K562 (cell line): Measurements from ENCODE around the gene ZBTB49. TPM values are rescaled to one million over a fixed set of nuclear protein-coding genes. Genes with fewer than 3 reads are reported as not detected.
A peak's percentile ranks its signal among the peaks of the same experiment; 100 is the strongest.

Experiments
- ARID1B ChIP-seq: fragments of 450-650 bp; IDR thresholded peaks from 2 replicates; pipeline ENCODE4 v1.6.1; 2016; ENCODE audit warnings: antibody characterized with exemption, mild to moderate bottlenecking, inconsistent platforms
- BMI1 ChIP-seq: fragments of 150-350 bp; IDR thresholded peaks from 2 replicates; pipeline ENCODE4 v1.6.1; 2014; ENCODE audit warnings: low read length
- BRD4 ChIP-seq: fragments of 200-600 bp; sonication (generic); IDR thresholded peaks from 2 replicates; pipeline ENCODE4 v1.6.1; 2017; ENCODE audit warnings: inconsistent platforms
- CBX2 ChIP-seq: fragments of 200-600 bp; sonication (generic); IDR thresholded peaks from one replicate; pipeline ENCODE4 v1.6.1; 2012; ENCODE audit warnings: mild to moderate bottlenecking, low read length, inconsistent platforms; ENCODE audit not compliant: insufficient read depth, poor library complexity, severe bottlenecking
- DIDO1 ChIP-seq: fragments of 450-650 bp; IDR thresholded peaks from 2 replicates; pipeline ENCODE4 v1.6.1; 2016; ENCODE audit warnings: low read depth, missing biosample characterization, missing genetic modification characterization
- ELK3 ChIP-seq: fragments of 450-650 bp; formaldehyde crosslinking; IDR thresholded peaks from 2 replicates; pipeline ENCODE4 v1.4.0; 2020; ENCODE audit warnings: mild to moderate bottlenecking
- ETV6 ChIP-seq, 3 experiments: fragments of 150-350 bp in 1 of 3; sonication (generic) in 1 of 3; formaldehyde crosslinking in 1 of 3; IDR thresholded peaks; 2 replicates each; pipeline versions ENCODE4 v1.6.1 to v1.8.0; 2014 to 2022; ENCODE audit warnings: borderline replicate concordance in 2 of 3, low read depth in 2 of 3, antibody characterized with exemption in 1 of 3, low read length in 1 of 3, mild to moderate bottlenecking in 1 of 3, missing genetic modification reagents in 1 of 3
- HMGN3 ChIP-seq: IDR thresholded peaks from 2 replicates; pipeline ENCODE4 v1.6.1; 2011; ENCODE audit warnings: borderline replicate concordance, low read depth, mild to moderate bottlenecking, mixed read lengths, low read length; ENCODE audit not compliant: insufficient read length; ENCODE audit errors: extremely low read depth
- ID3 ChIP-seq, 2 experiments: fragments of 250-450 bp in 1 of 2; fragments of 450-650 bp in 1 of 2; sonication (Bioruptor Pico) in 1 of 2; IDR thresholded peaks; 2 replicates each; pipeline versions ENCODE4 v1.6.1 to v1.8.0; 2016 to 2021; ENCODE audit warnings: mild to moderate bottlenecking in 2 of 2, moderate library complexity in 2 of 2, missing compliant biosample characterization in 1 of 2, missing genetic modification characterization in 1 of 2
- ILK ChIP-seq: fragments of 450-650 bp; IDR thresholded peaks from 2 replicates; pipeline ENCODE4 v1.6.1; 2016; ENCODE audit warnings: missing genetic modification characterization, low read depth, mild to moderate bottlenecking, missing compliant biosample characterization, moderate library complexity, borderline replicate concordance
- KAT8 ChIP-seq: fragments of 450-650 bp; IDR thresholded peaks from 2 replicates; pipeline ENCODE4 v1.6.1; 2016; ENCODE audit warnings: low read depth, mild to moderate bottlenecking
- MTA3 ChIP-seq: fragments of 450-650 bp; formaldehyde crosslinking; IDR thresholded peaks from 2 replicates; pipeline ENCODE4 v1.6.1; 2017; ENCODE audit warnings: mild to moderate bottlenecking, borderline replicate concordance
- NCOA6 ChIP-seq: fragments of 450-650 bp; IDR thresholded peaks from 2 replicates; pipeline ENCODE4 v1.6.1; 2017; ENCODE audit warnings: mild to moderate bottlenecking
- NR2C1 ChIP-seq, 2 experiments: fragments of 450-650 bp; IDR thresholded peaks; 2 replicates each; pipeline ENCODE4 v1.6.1; 2017; ENCODE audit warnings: mild to moderate bottlenecking in 2 of 2, antibody characterized with exemption in 1 of 2, inconsistent platforms in 1 of 2, missing compliant biosample characterization in 1 of 2, missing genetic modification characterization in 1 of 2
- POU5F1 ChIP-seq: fragments of 150-350 bp; IDR thresholded peaks from 2 replicates; pipeline ENCODE4 v1.6.1; 2014; ENCODE audit warnings: borderline replicate concordance, low read length, low read depth, mild to moderate bottlenecking; ENCODE audit not compliant: partially characterized antibody
- PURB ChIP-seq: sonication (generic); formaldehyde crosslinking; IDR thresholded peaks from 2 replicates; pipeline ENCODE4 v1.9.0; 2021; ENCODE audit warnings: low read depth, mild to moderate bottlenecking, missing genetic modification reagents
- RBBP5 ChIP-seq: fragments of 200-600 bp; sonication (generic); IDR thresholded peaks from 2 replicates; pipeline ENCODE4 v1.6.1; 2012; ENCODE audit warnings: borderline replicate concordance, mild to moderate bottlenecking, low read length, control low read depth, inconsistent platforms; ENCODE audit not compliant: insufficient read depth, poor library complexity, severe bottlenecking
- SMARCC2 ChIP-seq: fragments of 450-650 bp; IDR thresholded peaks from 2 replicates; pipeline ENCODE4 v1.6.1; 2017; ENCODE audit warnings: antibody characterized with exemption, moderate library complexity, mild to moderate bottlenecking, low read depth
- TAF15 ChIP-seq: fragments of 200-400 bp; formaldehyde crosslinking; IDR thresholded peaks from 2 replicates; pipeline ENCODE4 v1.6.1; 2017; ENCODE audit warnings: mild to moderate bottlenecking, low read depth, low read length, moderate library complexity
- ZFX ChIP-seq: sonication (generic); formaldehyde crosslinking; IDR thresholded peaks from 2 replicates; pipeline ENCODE4 v1.8.0; 2022; ENCODE audit warnings: mild to moderate bottlenecking, missing genetic modification reagents, moderate library complexity
- ZNF431 ChIP-seq: sonication (generic); formaldehyde crosslinking; IDR thresholded peaks from 2 replicates; pipeline ENCODE4 v1.8.0; 2022; ENCODE audit warnings: mild to moderate bottlenecking, missing genetic modification reagents
- ZNF785 ChIP-seq: fragments of 250-450 bp; sonication (Bioruptor Pico); IDR thresholded peaks from 2 replicates; pipeline ENCODE4 v1.4.0; 2020; ENCODE audit warnings: mild to moderate bottlenecking
- polyA plus RNA-seq, 8 experiments: library from polyadenylated mRNA; depleted of rRNA in 4 of 8; stranded (reverse) in 5 of 8; unstranded in 3 of 8; fragments of >200 nt; fragmentation: Nextera tagmentation in 2 of 8; fragmentation: Illumina TruSeq in 1 of 8; extraction: Ambion mirVana in 2 of 8; extraction: Trizol in 1 of 8; gene quantifications; 2 replicates each; pipeline versions ENCODE4 v1.2.1 to v1.2.3, GENCODE V29; 2011 to 2014; ENCODE audit warnings: inconsistent platforms in 1 of 8, missing spikeins in 1 of 8
- total RNA-seq, 7 experiments: library from RNA; depleted of rRNA in 6 of 7; stranded (reverse); fragments of >200 nt in 6 of 7; fragmentation: Illumina TruSeq in 2 of 7; extraction: Trizol in 2 of 7; gene quantifications; 2 replicates each; pipeline versions ENCODE4 v1.2.1 to v1.2.3, GENCODE V29; 2011 to 2021; ENCODE audit warnings: low replicate concordance in 1 of 7
- TF ChIP-seq, protein P1 (sequence below): fragments of 450-650 bp; IDR thresholded peaks from 2 replicates; pipeline ENCODE4 v1.6.1; 2017; ENCODE audit warnings: antibody characterized with exemption

ZBTB49 gene
- total and polyA plus RNA-seq, 9 of the 15 experiments (the other 6 are each of a cell fraction or from before 2014, with no cell fraction given) = 0.49 to 8.0 (median 4.2) TPM

DNA sequence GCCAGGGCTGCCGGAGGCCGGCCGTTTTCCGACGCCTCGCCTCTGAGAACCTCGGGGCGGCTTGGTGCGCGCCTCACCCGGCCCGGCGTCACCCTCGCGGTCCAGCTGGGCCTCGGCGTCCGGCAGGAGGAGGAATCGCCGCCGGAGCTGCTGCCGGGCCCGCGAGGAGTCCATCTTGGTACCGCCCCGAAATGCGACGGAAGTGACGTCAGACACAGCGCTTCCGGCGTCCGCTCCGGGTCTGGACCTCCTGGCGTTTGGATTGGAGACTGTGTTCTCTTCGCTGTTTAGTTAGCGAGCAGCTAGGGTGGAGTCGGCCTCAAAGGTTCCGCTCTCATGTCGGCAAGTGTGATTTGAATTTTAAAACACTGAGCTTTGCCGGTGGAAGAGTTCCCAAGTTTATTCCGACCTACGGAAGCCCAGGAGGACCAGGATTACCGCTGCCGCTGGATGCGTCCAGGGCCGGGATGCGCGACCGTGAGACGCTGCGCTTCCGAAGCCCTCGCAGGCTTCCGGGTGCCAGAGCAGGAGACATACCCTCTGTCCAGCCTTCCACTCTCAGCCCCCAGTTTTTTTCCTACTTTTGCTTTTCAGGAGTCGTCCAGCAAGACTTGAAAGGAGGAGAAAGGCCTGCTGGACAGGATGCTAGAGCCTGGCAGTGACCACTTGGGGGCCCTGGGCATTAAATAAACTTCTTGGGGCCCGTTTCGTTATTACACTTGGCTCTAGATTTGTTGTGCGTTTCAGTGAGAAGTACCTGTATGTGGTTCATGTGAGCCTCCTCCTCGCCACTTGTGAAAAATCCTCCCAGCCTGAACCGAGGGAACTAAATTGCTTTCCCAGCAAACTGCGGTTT is 41.8 kb upstream of the ZBTB49 start, which contains the start of gene TMEM128 (continued):
- TF ChIP-seq POU5F1 (peak; percentile 18), ARID1B (peak; percentile 32; the same call in 1 of the 2 replicates), CBX2 (no peak), RBBP5 (peak; percentile 95), NCOA6 (no peak), HMGN3 (no peak), BMI1 (no peak), TAF15 (no peak), BRD4 (0 out of 2 replicates have a peak, but pooled peaks have one; percentile 58), ZFX (CRISPR knock-in tag) (peak; percentile 97), ETV6 (IDR thresholded peaks at IDR 0.05; ENCODE audit: borderline replicate concordance in 1 of 2, low read depth in 2 of 2, low read length in 1 of 2) (0 out of 4 replicates have a peak, but pooled peaks of 1 of the 2 experiments have one; percentile 25), ETV6 (CRISPR knock-in tag; IDR thresholded peaks at IDR 0.05; ENCODE audit: borderline replicate concordance) (no peak), NR2C1 (IDR thresholded peaks at IDR 0.05) (peak; percentile 28; the same call in 1 of the 2 replicates), NR2C1 (tag; IDR thresholded peaks at IDR 0.05) (no peak), ELK3 (CRISPR knock-in tag) (no peak), PURB (CRISPR knock-in tag) (no peak), DIDO1 (tag) (peak; percentile 95), SMARCC2 (no peak), ID3 (CRISPR knock-in tag; IDR thresholded peaks at IDR 0.05) (no peak), ID3 (tag; IDR thresholded peaks at IDR 0.05) (no peak), ILK (tag) (no peak), ZNF431 (CRISPR knock-in tag) (no peak), KAT8 (no peak; the same call in 1 of the 2 replicates), MTA3 (peak; percentile 97), ZNF785 (no peak)
- TF ChIP-seq, protein P1, sequence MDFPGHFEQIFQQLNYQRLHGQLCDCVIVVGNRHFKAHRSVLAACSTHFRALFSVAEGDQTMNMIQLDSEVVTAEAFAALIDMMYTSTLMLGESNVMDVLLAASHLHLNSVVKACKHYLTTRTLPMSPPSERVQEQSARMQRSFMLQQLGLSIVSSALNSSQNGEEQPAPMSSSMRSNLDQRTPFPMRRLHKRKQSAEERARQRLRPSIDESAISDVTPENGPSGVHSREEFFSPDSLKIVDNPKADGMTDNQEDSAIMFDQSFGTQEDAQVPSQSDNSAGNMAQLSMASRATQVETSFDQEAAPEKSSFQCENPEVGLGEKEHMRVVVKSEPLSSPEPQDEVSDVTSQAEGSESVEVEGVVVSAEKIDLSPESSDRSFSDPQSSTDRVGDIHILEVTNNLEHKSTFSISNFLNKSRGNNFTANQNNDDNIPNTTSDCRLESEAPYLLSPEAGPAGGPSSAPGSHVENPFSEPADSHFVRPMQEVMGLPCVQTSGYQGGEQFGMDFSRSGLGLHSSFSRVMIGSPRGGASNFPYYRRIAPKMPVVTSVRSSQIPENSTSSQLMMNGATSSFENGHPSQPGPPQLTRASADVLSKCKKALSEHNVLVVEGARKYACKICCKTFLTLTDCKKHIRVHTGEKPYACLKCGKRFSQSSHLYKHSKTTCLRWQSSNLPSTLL = no peak
